ENCODE results near the gene SLC30A1.

SLC30A1 gene

GRCh38 chr1:211621447-211622198 is 42.7 kb upstream of the SLC30A1 start:
- Mint-ChIP-seq H3K27ac (no peak overlapping the region), H3K4me1 (peaks cover 6% of the 10 kb centered on the region), H3K9me3 (no peaks in the 10 kb centered on the region), H3K36me3 (ENCODE audit: low read depth) (no peaks in the 10 kb centered on the region), H3K27me3 (ENCODE audit: low read depth) (peaks cover 9% of the 10 kb centered on the region), H3K4me3 (no peak overlapping the region)
- TF ChIP-seq CTCF (IDR thresholded peaks at IDR 0.05; ENCODE audit: unreplicated experiment in 3 of 3) = no peak

GRCh38 chr1:211620097-211620496 is 41.1 kb upstream of the SLC30A1 start:
- no peaks in the 10 kb centered on the region for H3K36me3 Mint-ChIP-seq (ENCODE audit: low read depth)
- peaks cover 17% of the 10 kb centered on the region for H3K4me1 Mint-ChIP-seq
- H3K4me3 Mint-ChIP-seq = no peak overlapping the region
- H3K9me3 Mint-ChIP-seq = no peaks in the 10 kb centered on the region
- TF ChIP-seq CTCF (IDR thresholded peaks at IDR 0.05; ENCODE audit: unreplicated experiment in 3 of 3) = no peak
- peaks cover 7% of the 10 kb centered on the region for H3K27me3 Mint-ChIP-seq (ENCODE audit: low read depth)
- peak overlapping the region in 1 of 3 experiments; percentile 14 for H3K27ac Mint-ChIP-seq

- peak overlapping the region in 1 of 3 experiments; percentile 29 for H3K27ac Mint-ChIP-seq
- peaks cover 7% of the 10 kb centered on the region for H3K27me3 Mint-ChIP-seq (ENCODE audit: low read depth)
- TF ChIP-seq CTCF (IDR thresholded peaks at IDR 0.05; ENCODE audit: unreplicated experiment in 3 of 3) = no peak
- no peak overlapping the region for H3K4me3 Mint-ChIP-seq
- H3K9me3 Mint-ChIP-seq = no peaks in the 10 kb centered on the region
- H3K4me1 Mint-ChIP-seq = peaks cover 21% of the 10 kb centered on the region
- no peaks in the 10 kb centered on the region for H3K36me3 Mint-ChIP-seq (ENCODE audit: low read depth)
These were observed 40.4 kb upstream of the SLC30A1 start for GRCh38 chr1:211619033-211619996.

- H3K27ac Mint-ChIP-seq = peak overlapping the region in 2 of 3 experiments; percentile 85 to 88
- no peak for TF ChIP-seq CTCF (IDR thresholded peaks at IDR 0.05; ENCODE audit: unreplicated experiment in 3 of 3)
- H3K27me3 Mint-ChIP-seq (ENCODE audit: low read depth) = no peaks in the 10 kb centered on the region
- peaks cover 32% of the 10 kb centered on the region for H3K4me1 Mint-ChIP-seq
- no peak overlapping the region for H3K4me3 Mint-ChIP-seq
- no peaks in the 10 kb centered on the region for H3K9me3 Mint-ChIP-seq
- H3K36me3 Mint-ChIP-seq (ENCODE audit: low read depth) = no peaks in the 10 kb centered on the region
These were observed 38.0 kb upstream of the SLC30A1 start for GRCh38 chr1:211616965-211617297.

- Mint-ChIP-seq H3K4me1 (peaks cover 37% of the 10 kb centered on the region), H3K27me3 (ENCODE audit: low read depth) (no peaks in the 10 kb centered on the region)
These were observed 37.4 kb upstream of the SLC30A1 start for GRCh38 chr1:211616231-211616964.

More at GRCh38 chr1:211616231-211616964, 37.4 kb upstream of the SLC30A1 start:
- no peak overlapping the region for H3K4me3 Mint-ChIP-seq
- H3K36me3 Mint-ChIP-seq (ENCODE audit: low read depth) = no peaks in the 10 kb centered on the region
- no peaks in the 10 kb centered on the region for H3K9me3 Mint-ChIP-seq
- H3K27ac Mint-ChIP-seq = peak overlapping the region in 2 of 3 experiments; percentile 85 to 88
- no peak for TF ChIP-seq CTCF (IDR thresholded peaks at IDR 0.05; ENCODE audit: unreplicated experiment in 3 of 3)
